M059J (cell line): ENCODE data around the gene TOGARAM2. TPM values are rescaled to one million over a fixed set of nuclear protein-coding genes. Genes with fewer than 3 reads are reported as not detected.

ENCODE experiments used
- DNase-seq: peaks from one replicate; pipeline ENCODE4 v3.0.0-alpha.2; 2012; ENCODE audit warnings: low read depth
- total RNA-seq: library from RNA; depleted of rRNA; stranded (reverse); fragments of >200 nt; shearing (Covaris generic); gene quantifications from 2 replicates; pipeline ENCODE4 v1.2.3, GENCODE V29; 2014; rRNA removed

TOGARAM2 gene
- total RNA-seq, 1 experiment from 2014 or later: not detected

DNA sequence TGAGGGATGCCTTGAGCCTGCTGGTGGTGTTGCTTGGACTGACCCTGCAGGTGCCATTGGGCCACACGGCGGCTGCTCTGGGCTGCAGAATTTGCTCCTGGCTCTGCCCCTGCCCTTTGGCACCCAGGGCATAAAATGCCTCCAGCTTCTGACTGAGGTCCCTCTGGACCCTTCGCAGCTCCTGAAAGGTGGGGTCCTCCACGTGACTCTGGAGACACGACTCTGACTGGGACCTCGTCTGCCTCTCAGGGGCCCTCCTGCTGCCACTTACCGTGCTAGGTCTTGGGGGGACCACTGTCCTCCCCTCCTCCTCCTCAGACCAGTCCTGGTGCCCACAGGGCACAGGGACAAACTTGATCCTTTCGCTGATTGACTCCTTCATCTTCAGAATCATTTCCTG lies 91.2 kb downstream of the TOGARAM2 start:
- DNase-seq: no peak

DNA sequence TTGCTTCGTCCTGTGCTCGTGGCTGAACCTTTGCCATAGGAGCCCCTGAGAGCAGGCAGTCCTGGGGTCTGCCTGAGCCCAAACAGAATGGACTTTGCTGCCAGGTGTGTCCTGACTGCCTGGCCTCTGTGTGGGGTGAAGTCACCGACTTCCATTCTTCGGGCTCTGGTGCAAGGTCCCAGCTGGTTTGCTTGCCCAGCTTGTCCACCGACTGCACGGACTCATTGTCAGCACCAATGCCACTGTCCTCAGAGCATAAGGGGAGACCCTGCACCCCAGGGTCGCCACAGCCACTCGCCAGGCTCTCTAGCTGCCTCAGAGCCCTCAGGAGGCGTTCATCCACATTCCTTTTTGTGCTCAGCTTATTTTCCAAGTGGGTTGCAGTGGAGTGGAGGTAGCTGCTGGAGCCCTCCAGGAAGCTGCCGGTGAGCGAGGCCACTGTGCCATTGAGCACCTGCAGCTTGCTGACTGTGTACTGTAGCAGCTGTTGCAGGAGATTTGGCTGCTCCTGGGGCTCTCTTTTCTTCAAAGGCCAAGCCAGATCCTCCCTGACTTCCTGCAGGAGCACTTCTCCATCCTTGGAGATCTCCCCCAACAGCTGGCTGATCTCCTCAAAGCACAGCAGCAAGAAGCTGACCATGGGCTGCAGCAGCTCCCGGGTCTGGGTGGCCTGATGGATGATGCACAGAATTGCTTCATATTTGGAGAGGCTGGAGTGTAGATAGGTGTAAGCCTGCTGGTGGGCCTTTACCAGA lies 92.0 kb downstream of the TOGARAM2 start:
- no peak for DNase-seq

DNA sequence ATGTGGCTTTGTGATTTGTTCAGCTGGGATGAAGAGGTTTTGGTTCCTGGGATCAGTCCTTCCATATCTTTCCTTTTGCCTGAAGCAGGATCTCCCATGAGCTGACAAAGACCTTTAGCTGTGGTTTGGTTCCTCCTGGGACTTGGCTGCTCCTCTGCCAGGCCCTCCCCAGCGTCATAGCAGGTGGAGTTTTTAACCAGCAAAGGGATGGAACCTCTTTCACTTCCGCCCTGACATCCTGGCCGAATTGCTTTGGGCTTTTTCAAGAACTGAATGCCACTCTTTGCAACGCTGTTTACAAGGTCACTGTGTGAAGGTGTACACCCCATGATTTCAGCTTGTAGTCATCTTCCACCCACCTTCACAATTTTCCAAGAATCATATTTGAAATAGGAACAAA lies 92.8 kb downstream of the TOGARAM2 start:
- no peak for DNase-seq

DNA sequence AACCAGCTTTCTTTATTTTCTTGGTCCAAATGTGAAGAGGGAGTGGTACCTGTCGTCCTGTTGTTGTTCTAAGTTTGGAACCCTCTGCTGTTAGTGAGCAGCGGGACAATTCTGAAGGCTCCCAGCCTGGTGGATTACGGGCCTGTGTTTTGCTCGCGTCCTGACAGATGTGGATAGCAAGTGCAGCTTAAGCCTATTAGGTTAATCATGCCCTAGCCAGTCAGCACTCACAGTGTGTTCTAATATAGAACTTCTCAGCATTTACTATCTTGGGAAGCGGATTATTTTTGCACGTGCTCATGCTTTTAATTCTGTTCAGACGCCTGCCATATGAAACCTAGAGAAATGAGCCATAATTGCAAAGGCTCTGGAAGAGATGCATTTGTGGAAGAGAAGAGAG lies 93.3 kb downstream of the TOGARAM2 start, which contains the start of gene PCARE:
Gene PCARE (minus strand): TSS at position 113 of the 400 bp plus-strand sequence. CDS start 262 bp downstream, outside the sequence.
- DNase-seq: no peak

DNA sequence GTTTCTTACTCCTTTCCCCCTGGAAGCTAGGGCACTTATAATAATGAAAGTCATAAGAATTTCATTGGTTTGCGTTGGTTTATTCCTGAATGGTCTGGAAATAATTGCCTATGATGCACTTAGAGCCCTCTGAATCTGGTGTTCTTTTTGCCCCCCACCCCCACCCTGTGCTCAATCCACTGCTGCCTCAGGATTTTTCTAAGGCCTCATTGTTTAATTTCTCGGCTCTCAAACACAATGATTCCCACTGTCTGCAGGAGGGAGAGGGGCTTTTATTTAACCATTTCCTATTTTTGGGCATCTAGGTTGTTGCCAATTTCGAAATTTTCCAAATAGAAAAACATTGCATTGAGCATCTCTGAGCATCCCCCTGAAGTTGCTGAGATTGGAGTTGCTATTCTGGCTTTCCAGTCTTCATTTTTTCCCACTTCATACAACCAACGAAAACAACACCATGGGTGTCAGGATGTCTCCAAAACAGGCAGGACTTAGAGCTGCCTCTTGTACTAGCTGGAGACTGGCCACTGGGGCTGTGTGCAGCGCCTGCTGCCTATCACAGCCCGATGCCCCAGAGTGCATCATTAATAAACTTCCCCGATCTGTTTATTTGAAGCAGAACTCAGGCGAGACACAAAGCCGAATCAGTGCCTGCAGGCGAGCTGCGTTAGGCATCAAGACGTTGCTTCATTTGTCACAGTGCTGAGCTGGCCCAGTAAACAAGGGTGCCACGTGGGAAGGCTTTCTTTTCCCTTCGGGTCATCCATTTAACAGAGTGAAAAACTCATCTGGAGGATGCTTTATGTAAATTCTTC lies 95.0 kb downstream of the TOGARAM2 start:
- DNase-seq: peak; percentile 83

DNA sequence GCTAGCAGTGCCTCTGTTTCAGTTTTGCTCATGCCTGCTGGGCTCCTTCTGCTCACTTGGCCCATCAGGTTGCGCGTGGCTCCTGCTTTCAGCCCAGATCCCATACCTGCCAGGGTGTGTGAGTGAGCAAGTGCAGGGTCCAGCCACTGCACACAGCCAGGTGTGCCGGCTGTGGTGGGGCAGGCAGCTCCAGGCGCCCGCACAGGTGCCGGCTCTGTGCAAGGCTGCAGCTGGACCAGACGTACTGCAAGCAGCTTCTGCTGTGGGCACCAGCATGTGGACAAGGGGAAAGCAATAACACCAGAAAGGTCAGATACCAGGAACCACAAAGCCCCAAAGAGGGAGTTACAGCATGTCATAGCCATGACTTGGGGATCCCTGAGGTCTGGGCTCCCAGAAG lies 98.8 kb downstream of the TOGARAM2 start:
- no peak for DNase-seq

DNA sequence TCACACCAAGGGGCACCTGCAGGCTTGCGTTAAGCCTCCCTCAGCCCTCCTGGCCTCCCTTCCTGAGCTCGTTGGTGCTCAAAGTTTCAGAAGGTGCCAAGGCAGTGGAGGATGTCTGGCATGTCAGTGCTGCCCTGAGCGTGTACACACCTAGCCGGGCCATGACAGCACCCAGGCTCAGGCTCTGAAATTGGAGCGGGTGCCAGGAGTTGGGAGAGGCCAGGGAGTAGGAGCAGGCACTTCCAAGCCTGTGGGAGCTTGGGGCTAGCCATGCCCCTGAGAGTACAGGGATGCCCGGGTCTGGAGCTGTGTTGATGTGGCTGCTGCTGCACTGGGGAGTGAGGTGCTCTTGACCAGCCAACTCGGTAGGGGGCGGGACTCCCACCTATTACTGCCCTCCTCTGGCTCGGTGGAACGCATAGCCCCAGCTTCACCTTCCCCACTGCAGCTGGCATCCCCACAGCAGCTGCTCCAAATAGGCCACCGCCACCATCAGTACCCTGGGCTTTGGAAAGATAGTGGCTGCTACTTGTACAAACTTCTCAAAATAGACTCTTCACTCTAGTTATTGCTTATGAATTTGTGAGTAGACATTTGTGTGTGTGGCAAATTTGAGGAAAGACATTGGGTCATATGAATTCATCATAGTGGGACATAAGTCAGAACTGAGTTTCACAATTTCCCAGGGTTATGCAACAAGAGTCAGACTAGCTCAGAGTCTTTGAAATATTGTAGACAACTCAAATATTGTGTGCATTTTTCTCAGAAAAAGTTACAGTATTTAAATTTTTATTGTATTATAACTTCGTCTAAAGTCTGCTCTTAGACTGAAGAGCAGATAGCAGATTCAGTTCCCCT lies 100.0 kb downstream of the TOGARAM2 start:
- no peak for DNase-seq

DNA sequence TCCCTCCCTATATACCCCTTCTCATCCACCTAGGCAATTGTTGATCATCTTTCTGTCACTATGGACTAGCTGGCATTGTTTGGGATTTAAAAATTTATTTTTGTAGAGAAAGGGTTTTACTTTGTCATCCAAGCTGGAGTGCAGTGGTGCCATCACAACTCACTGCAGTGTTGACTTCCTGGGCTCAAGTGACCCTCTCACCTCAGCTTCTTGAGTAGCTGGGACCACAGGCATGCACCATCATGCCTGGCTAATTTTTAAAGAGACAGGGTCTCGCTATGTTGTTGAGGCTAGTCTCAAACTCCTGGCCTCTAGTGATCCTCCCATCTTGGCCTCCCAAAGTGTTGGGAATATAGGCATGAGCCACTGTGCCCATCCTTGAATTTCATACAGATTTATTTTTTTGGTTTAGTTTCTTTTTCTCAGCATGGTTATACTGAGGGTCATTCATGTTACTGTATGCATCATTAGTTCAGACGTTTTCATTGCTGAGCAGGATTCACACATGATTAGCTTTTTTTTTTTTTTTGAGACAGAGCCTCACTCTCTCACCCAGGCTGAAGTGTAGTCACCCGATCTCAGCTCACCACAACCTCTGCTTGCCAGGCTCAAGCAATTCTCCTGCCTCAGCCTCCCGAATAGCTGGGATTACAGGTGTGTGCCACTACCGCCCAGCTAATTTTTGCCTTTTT lies 101.9 kb downstream of the TOGARAM2 start:
- DNase-seq: no peak

DNA sequence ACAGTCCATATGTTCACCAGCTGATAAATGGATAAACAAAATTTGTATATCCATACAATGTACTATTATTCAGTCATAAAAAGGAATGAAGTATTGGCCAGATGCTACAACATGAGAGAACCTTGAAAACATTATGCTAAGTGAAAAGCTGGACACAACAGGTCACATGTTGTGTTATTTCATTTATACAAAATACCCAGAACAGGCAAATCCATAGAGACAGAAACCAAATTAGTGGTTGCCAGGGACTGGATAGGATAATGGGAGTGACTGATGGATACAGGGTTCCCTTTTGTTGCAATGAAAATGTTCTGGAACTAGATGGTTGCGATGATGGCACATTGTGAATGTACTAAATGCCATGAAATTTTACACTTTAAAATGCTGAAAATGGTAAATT lies 103.5 kb downstream of the TOGARAM2 start:
- no peak for DNase-seq

DNA sequence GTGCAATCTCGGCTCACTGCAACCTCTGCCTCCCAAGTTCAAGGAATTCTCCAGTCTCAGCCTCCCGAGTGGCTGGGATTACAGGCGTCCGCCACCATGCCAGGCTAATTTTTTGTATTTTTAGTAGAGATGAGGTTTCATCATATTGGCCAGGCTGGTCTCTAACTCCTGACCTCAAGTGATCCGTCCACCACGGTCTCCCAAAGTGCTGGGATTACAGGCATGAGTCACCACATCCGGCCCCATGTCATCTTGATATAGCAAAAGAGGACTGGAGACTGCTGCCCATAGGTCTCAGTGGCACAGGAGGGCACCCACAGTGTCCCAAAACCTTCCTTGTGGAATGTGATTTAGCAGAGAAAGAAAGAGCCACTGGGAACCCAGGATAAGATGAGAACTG lies 109.2 kb downstream of the TOGARAM2 start:
- DNase-seq: peak; percentile 86

DNA sequence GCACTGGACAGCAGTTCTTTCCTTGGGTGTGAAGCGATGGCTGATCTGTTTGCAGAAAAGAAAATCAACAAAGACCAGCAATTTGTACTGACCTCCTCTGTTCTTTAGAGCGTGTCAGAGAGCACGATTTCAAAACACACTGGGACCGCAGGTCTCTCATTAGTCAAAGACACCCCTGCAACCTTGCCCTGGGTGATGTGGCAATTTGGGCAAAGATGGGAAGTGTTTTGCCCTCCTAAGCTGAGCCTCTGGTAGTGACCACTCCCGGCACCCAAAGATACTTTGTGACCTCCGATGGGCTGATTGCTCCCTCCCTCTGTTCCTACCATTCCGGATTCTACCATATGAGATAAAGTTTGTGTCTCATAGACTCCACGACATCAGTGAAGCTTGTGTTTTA lies 115.9 kb downstream of the TOGARAM2 start:
- DNase-seq: no peak

DNA sequence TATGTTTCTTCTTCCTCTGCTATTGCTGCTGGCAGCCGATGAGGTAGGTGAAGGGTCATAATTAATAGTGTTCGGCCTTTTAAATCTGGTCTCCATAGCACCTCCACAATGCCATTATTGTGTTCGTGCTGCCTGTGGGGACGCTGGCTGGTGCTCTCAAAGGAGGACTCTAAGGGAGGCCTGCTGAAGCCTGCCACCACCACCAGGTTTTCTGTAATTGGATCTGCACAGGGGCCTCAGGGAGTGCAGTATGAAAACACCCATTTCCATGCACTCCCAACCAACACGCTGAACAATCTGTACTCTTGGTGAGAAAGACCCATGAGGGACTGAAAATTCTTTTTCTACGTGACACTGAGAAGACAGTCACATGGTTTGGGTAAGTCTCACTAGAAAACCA lies 116.5 kb downstream of the TOGARAM2 start:
- DNase-seq: no peak

DNA sequence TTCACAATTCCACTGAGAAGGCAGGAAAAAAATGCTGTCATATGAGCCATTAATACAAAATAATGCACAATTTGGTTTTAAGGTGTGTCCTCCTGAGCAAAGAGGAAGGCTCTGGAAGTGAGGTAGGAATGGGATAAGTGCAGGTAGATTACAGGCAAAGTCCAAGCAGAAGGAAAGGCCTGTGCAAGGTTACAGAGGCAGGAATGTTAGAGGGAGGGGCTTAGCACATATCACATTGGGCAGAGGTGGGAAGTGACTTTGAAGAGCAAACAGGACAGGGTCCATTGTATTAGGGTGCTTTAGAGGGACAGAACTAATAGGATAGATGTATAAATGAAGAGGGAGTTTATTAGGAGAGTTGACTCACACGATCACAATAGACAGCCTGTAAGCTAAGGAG lies 119.5 kb downstream of the TOGARAM2 start:
- DNase-seq: no peak

Other genes with a start within 250 kb of the TOGARAM2 start
- 113 and 163 TPM in 2 replicates for gene PPP1CB, start 229.5 kb upstream of the TOGARAM2 start, total RNA-seq
- 0.12 and 0.37 TPM in 2 replicates for gene SPDYA, start 170.5 kb upstream of the TOGARAM2 start, total RNA-seq
- gene TRMT61B, start 111.0 kb upstream of the TOGARAM2 start, total RNA-seq: 12.2 and 18.2 TPM in 2 replicates
- 32.3 and 46.0 TPM in 2 replicates for gene WDR43, start 86.6 kb upstream of the TOGARAM2 start, total RNA-seq
- not detected in 2 replicates for gene PCARE, start 93.2 kb downstream of the TOGARAM2 start, total RNA-seq
- 10.8 and 15.9 TPM in 2 replicates for gene CLIP4, start 134.1 kb downstream of the TOGARAM2 start, total RNA-seq